HUES48 (cell line): ENCODE results near the gene TRIL.

Experiments
- H3K27ac ChIP-seq: one replicate; pipeline ENCODE4 v1.7.0; 2013; ENCODE audit warnings: low read depth, low read length, inconsistent platforms
- H3K27me3 ChIP-seq: 2 replicates; pipeline ENCODE4 v1.6.1; 2013; ENCODE audit warnings: mild to moderate bottlenecking, low read length; ENCODE audit not compliant: control insufficient read depth, insufficient read depth
- H3K36me3 ChIP-seq: 2 replicates; pipeline ENCODE4 v1.6.1; 2013; ENCODE audit warnings: low read length; ENCODE audit not compliant: control insufficient read depth, insufficient read depth
- H3K4me1 ChIP-seq: 2 replicates; pipeline ENCODE4 v1.6.1; 2013; ENCODE audit warnings: mild to moderate bottlenecking, low read length; ENCODE audit not compliant: control insufficient read depth, insufficient read depth
- H3K4me3 ChIP-seq: 2 replicates; pipeline ENCODE4 v1.5.1; 2013; ENCODE audit warnings: mild to moderate bottlenecking, low read depth, low read length
- H3K9ac ChIP-seq: 2 replicates; pipeline ENCODE4 v1.6.1; 2013; ENCODE audit warnings: mild to moderate bottlenecking, low read depth, low read length, moderate library complexity
- H3K9me3 ChIP-seq: 2 replicates; pipeline ENCODE4 v1.6.1; 2013; ENCODE audit warnings: low read length; ENCODE audit not compliant: control insufficient read depth, insufficient read depth

Gene TRIL

GRCh38 chr7:28958235-28958979 is at the start of gene TRIL:
Gene TRIL (minus strand): TSS chr7:28958330. CDS start chr7:28958046, 284 bp downstream.
- peaks cover 29% of the 10 kb centered on the region for H3K4me1 ChIP-seq
- H3K27me3 ChIP-seq, result peaks cover 58% of the 10 kb centered on the region
- no peaks in the 10 kb centered on the region for H3K36me3 ChIP-seq
- H3K4me3 ChIP-seq, result peak within 1 kb of the TSS; percentile 68
- no peak within 1 kb of the TSS for H3K27ac ChIP-seq
- H3K9me3 ChIP-seq, result 0 out of 2 replicates have a peak, but pooled peaks cover 3% of the 10 kb centered on the region
- H3K9ac ChIP-seq, result no peak within 1 kb of the TSS

- no peak overlapping the region for H3K27ac ChIP-seq
- no peaks in the 10 kb centered on the region for H3K27me3 ChIP-seq
- no peak overlapping the region for H3K4me3 ChIP-seq
- peaks cover 3% of the 10 kb centered on the region; the same call in 1 of the 2 replicates for H3K9me3 ChIP-seq
- H3K36me3 ChIP-seq, result no peaks in the 10 kb centered on the region
- H3K9ac ChIP-seq, result no peak overlapping the region
- 0 out of 2 replicates have a peak, but pooled peaks cover 12% of the 10 kb centered on the region for H3K4me1 ChIP-seq
Measured at GRCh38 chr7:29007127-29007526, 49.0 kb upstream of the TRIL start.

GRCh38 chr7:29005829-29006228 is 47.7 kb upstream of the TRIL start:
- Histone ChIP-seq H3K9me3 (peaks cover 3% of the 10 kb centered on the region; the same call in 1 of the 2 replicates), H3K36me3 (no peaks in the 10 kb centered on the region), H3K27ac (no peak overlapping the region), H3K27me3 (no peaks in the 10 kb centered on the region), H3K4me3 (no peak overlapping the region), H3K9ac (no peak overlapping the region), H3K4me1 (0 out of 2 replicates have a peak, but pooled peaks cover 12% of the 10 kb centered on the region)

GRCh38 chr7:29005406-29005805 is 47.3 kb upstream of the TRIL start:
- Histone ChIP-seq H3K27ac (no peak overlapping the region), H3K4me1 (0 out of 2 replicates have a peak, but pooled peaks cover 12% of the 10 kb centered on the region), H3K36me3 (no peaks in the 10 kb centered on the region), H3K9ac (no peak overlapping the region), H3K4me3 (no peak overlapping the region), H3K9me3 (peaks cover 3% of the 10 kb centered on the region; the same call in 1 of the 2 replicates), H3K27me3 (no peaks in the 10 kb centered on the region)

- Histone ChIP-seq H3K9me3 (peaks cover 3% of the 10 kb centered on the region; the same call in 1 of the 2 replicates), H3K27me3 (no peaks in the 10 kb centered on the region), H3K4me1 (0 out of 2 replicates have a peak, but pooled peaks cover 12% of the 10 kb centered on the region), H3K27ac (no peak overlapping the region), H3K9ac (no peak overlapping the region), H3K36me3 (no peaks in the 10 kb centered on the region), H3K4me3 (no peak overlapping the region)
Measured at GRCh38 chr7:29003703-29004102, 45.6 kb upstream of the TRIL start.

- Histone ChIP-seq H3K36me3 (no peaks in the 10 kb centered on the region), H3K27me3 (no peaks in the 10 kb centered on the region), H3K4me3 (no peak overlapping the region), H3K27ac (no peak overlapping the region), H3K9me3 (peaks cover 3% of the 10 kb centered on the region; the same call in 1 of the 2 replicates), H3K9ac (no peak overlapping the region), H3K4me1 (peaks cover 9% of the 10 kb centered on the region; the same call in 1 of the 2 replicates)
Measured at GRCh38 chr7:29000717-29001076, 42.6 kb upstream of the TRIL start.

GRCh38 chr7:28999895-29000716 is 42.0 kb upstream of the TRIL start:
- Histone ChIP-seq H3K36me3 (no peaks in the 10 kb centered on the region), H3K27me3 (no peaks in the 10 kb centered on the region)

GRCh38 chr7:28999427-28999826 is 41.3 kb upstream of the TRIL start:
- H3K36me3 ChIP-seq, result no peaks in the 10 kb centered on the region
- H3K4me3 ChIP-seq, result no peak overlapping the region
- H3K27me3 ChIP-seq, result no peaks in the 10 kb centered on the region
- H3K27ac ChIP-seq, result no peak overlapping the region
- H3K9me3 ChIP-seq, result peaks cover 3% of the 10 kb centered on the region; the same call in 1 of the 2 replicates
- peaks cover 9% of the 10 kb centered on the region; the same call in 1 of the 2 replicates for H3K4me1 ChIP-seq
- no peak overlapping the region for H3K9ac ChIP-seq

More at GRCh38 chr7:28999895-29000716, 42.0 kb upstream of the TRIL start:
- no peak overlapping the region for H3K27ac ChIP-seq
- peaks cover 3% of the 10 kb centered on the region; the same call in 1 of the 2 replicates for H3K9me3 ChIP-seq
- no peak overlapping the region for H3K4me3 ChIP-seq
- H3K9ac ChIP-seq, result no peak overlapping the region
- peaks cover 9% of the 10 kb centered on the region; the same call in 1 of the 2 replicates for H3K4me1 ChIP-seq

- Histone ChIP-seq H3K9ac (no peak overlapping the region), H3K36me3 (no peaks in the 10 kb centered on the region), H3K27me3 (no peaks in the 10 kb centered on the region), H3K4me3 (no peak overlapping the region), H3K9me3 (no peaks in the 10 kb centered on the region), H3K4me1 (peaks cover 9% of the 10 kb centered on the region; the same call in 1 of the 2 replicates), H3K27ac (no peak overlapping the region)
Measured at GRCh38 chr7:28998105-28998504, 40.0 kb upstream of the TRIL start.

GRCh38 chr7:28996836-28997235 is 38.7 kb upstream of the TRIL start:
- H3K4me1 ChIP-seq, result peaks cover 9% of the 10 kb centered on the region; the same call in 1 of the 2 replicates
- no peak overlapping the region for H3K27ac ChIP-seq
- H3K27me3 ChIP-seq, result no peaks in the 10 kb centered on the region
- H3K36me3 ChIP-seq, result no peaks in the 10 kb centered on the region
- H3K4me3 ChIP-seq, result no peak overlapping the region
- no peaks in the 10 kb centered on the region for H3K9me3 ChIP-seq
- H3K9ac ChIP-seq, result no peak overlapping the region
